SJCRH30 (cell line): ENCODE measurements around the gene FAM171A1. TPM values are rescaled to one million over a fixed set of nuclear protein-coding genes. Genes with fewer than 3 reads are reported as not detected.
A peak's percentile ranks its signal among the peaks of the same experiment; 100 is the strongest.

Experiments
- DNase-seq, 2 experiments: peaks; one replicate each; pipeline ENCODE4 v3.0.0-alpha.2; 2015 to 2020
- H3K27ac ChIP-seq: fragments of 250-450 bp; sonication (Bioruptor Pico); 2 replicates; pipeline ENCODE4 v1.5.1; 2020; ENCODE audit warnings: mild to moderate bottlenecking, moderate library complexity
- H3K27me3 ChIP-seq: fragments of 250-450 bp; sonication (Bioruptor Pico); 2 replicates; pipeline ENCODE4 v1.5.1; 2020; ENCODE audit warnings: mild to moderate bottlenecking, moderate library complexity
- H3K36me3 ChIP-seq: fragments of 250-450 bp; sonication (Bioruptor Pico); 2 replicates; pipeline ENCODE4 v1.5.1; 2020; ENCODE audit warnings: mild to moderate bottlenecking, moderate library complexity
- H3K4me1 ChIP-seq: fragments of 250-450 bp; sonication (Bioruptor Pico); 2 replicates; pipeline ENCODE4 v1.5.1; 2020; ENCODE audit warnings: mild to moderate bottlenecking, moderate library complexity
- H3K4me3 ChIP-seq: fragments of 250-450 bp; sonication (Bioruptor Pico); 2 replicates; pipeline ENCODE4 v1.5.1; 2020; ENCODE audit warnings: mild to moderate bottlenecking, moderate library complexity
- H3K9me3 ChIP-seq: fragments of 250-450 bp; sonication (Bioruptor Pico); replicated peaks from 2 replicates; pipeline ENCODE4 v1.5.1; 2020; ENCODE audit warnings: mild to moderate bottlenecking, moderate library complexity
- total RNA-seq: library from RNA; depleted of rRNA; stranded (reverse); fragments of >200 nt; shearing (Covaris generic); gene quantifications from 2 replicates; pipeline ENCODE4 v1.2.3, GENCODE V29; 2014

The FAM171A1 gene
- total RNA-seq, 1 experiment from 2014 or later, result 22.3 TPM

GRCh38 chr10:15387021-15387420 is 15.9 kb upstream of the FAM171A1 start:
- Histone ChIP-seq H3K27ac (no peak overlapping the region), H3K9me3 (no peaks in the 10 kb centered on the region), H3K36me3 (no peaks in the 10 kb centered on the region), H3K27me3 (no peaks in the 10 kb centered on the region), H3K4me1 (0 out of 2 replicates have a peak, but pooled peaks cover 3% of the 10 kb centered on the region), H3K4me3 (no peak overlapping the region)
- peak in 1 of 2 experiments; percentile 34 for DNase-seq

- Histone ChIP-seq H3K9me3 (no peaks in the 10 kb centered on the region), H3K36me3 (no peaks in the 10 kb centered on the region), H3K4me1 (0 out of 2 replicates have a peak, but pooled peaks cover 3% of the 10 kb centered on the region), H3K27me3 (no peaks in the 10 kb centered on the region), H3K4me3 (peak overlapping the region; percentile 23), H3K27ac (no peak overlapping the region)
- peak in 1 of 2 experiments; percentile 28 for DNase-seq
Measured at GRCh38 chr10:15385552-15386455, 14.7 kb upstream of the FAM171A1 start.

DNA sequence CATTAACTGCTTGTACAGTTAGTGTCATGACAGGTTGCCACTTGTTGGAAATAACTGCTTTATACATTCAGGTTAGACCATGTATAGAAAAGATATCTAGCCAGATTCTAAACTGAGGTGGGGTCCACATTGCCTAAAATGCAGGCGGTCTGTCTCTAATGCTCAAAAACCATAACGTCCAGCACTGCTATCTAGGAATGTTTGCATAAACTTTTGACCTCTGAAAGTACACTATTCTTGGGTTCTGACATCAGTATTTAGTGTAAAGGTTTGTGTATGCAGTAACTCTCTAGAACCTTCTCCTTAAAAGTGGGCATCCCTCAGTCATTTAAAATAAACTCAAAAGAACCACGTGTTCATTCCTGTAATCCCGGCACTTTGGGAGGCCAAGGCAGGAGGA is 10.3 kb upstream of the FAM171A1 start:
- Histone ChIP-seq H3K27me3 (no peaks in the 10 kb centered on the region), H3K4me3 (no peak overlapping the region), H3K4me1 (0 out of 2 replicates have a peak, but pooled peaks cover 3% of the 10 kb centered on the region), H3K27ac (no peak overlapping the region), H3K9me3 (no peaks in the 10 kb centered on the region), H3K36me3 (no peaks in the 10 kb centered on the region)
- no peak for DNase-seq

GRCh38 chr10:15379078-15379477 is 8.0 kb upstream of the FAM171A1 start:
- Histone ChIP-seq H3K27me3 (no peaks in the 10 kb centered on the region), H3K9me3 (no peaks in the 10 kb centered on the region), H3K36me3 (no peaks in the 10 kb centered on the region), H3K27ac (no peak overlapping the region), H3K4me1 (no peaks in the 10 kb centered on the region), H3K4me3 (no peak overlapping the region)
- DNase-seq, result no peak

GRCh38 chr10:15378569-15378968 is 7.5 kb upstream of the FAM171A1 start:
- Histone ChIP-seq H3K4me3 (no peak overlapping the region), H3K27me3 (no peaks in the 10 kb centered on the region), H3K9me3 (no peaks in the 10 kb centered on the region), H3K36me3 (no peaks in the 10 kb centered on the region), H3K27ac (no peak overlapping the region), H3K4me1 (no peaks in the 10 kb centered on the region)
- no peak for DNase-seq

- no peak overlapping the region for H3K27ac ChIP-seq
Measured at GRCh38 chr10:15374566-15374965, 3.5 kb upstream of the FAM171A1 start.

GRCh38 chr10:15374156-15374555 is 3.1 kb upstream of the FAM171A1 start:
- no peaks in the 10 kb centered on the region for H3K9me3 ChIP-seq
- no peaks in the 10 kb centered on the region for H3K36me3 ChIP-seq
- no peaks in the 10 kb centered on the region for H3K27me3 ChIP-seq
- no peak for DNase-seq
- H3K27ac ChIP-seq, result no peak overlapping the region
- no peak overlapping the region for H3K4me3 ChIP-seq
- H3K4me1 ChIP-seq, result no peaks in the 10 kb centered on the region

More at GRCh38 chr10:15374566-15374965, 3.5 kb upstream of the FAM171A1 start:
- no peaks in the 10 kb centered on the region for H3K27me3 ChIP-seq
- DNase-seq, result no peak
- H3K9me3 ChIP-seq, result no peaks in the 10 kb centered on the region
- H3K4me1 ChIP-seq, result no peaks in the 10 kb centered on the region
- no peak overlapping the region for H3K4me3 ChIP-seq
- no peaks in the 10 kb centered on the region for H3K36me3 ChIP-seq

- Histone ChIP-seq H3K9me3 (no peaks in the 10 kb centered on the region), H3K27ac (no peak overlapping the region)
Measured at GRCh38 chr10:15373199-15373598, 2.1 kb upstream of the FAM171A1 start.

DNA sequence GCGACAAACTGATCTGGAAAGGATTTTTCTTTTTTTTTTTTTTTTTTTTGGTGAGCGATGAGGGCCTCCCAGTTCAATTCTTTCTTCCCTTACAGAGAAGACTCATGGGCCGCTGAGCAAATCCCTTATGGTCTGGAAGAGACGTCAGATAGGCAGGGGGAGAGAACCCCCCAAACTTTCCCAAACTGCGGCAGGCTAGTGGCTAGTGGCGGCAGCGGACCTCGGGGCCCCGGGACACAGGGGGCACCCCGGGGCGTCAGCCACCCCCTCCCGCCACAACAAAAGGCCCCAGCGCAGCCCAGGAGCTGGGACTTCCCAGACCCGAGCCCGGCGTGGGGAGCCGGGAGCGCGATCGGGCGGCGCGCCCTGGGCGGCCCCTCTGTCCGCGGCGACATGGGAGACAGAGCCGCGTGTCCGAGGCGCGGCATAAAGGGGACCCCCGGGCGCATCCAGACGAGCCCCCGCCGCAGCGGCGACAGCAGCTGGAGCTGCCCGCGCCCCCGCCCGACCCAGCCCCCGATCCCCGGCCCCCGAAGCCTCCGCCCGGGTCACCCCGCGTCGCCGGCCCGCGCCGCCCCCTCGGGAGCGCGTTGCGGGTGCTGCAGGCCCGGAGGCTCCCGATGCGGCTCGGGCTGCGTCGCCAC is 755 bp downstream of the FAM171A1 start:
- Histone ChIP-seq H3K9me3 (no peaks in the 10 kb centered on the region), H3K27ac (peak overlapping the region; percentile 62; the same call in 1 of the 2 replicates), H3K36me3 (no peaks in the 10 kb centered on the region), H3K4me3 (peak overlapping the region; percentile 97), H3K27me3 (no peaks in the 10 kb centered on the region), H3K4me1 (no peaks in the 10 kb centered on the region)
- peak; percentile 29 to 39 for DNase-seq

More at GRCh38 chr10:15373199-15373598, 2.1 kb upstream of the FAM171A1 start:
- Histone ChIP-seq H3K27me3 (no peaks in the 10 kb centered on the region), H3K36me3 (no peaks in the 10 kb centered on the region), H3K4me1 (no peaks in the 10 kb centered on the region), H3K4me3 (no peak overlapping the region)
- no peak for DNase-seq

GRCh38 chr10:15369256-15370211 is 1.6 kb downstream of the FAM171A1 start:
- DNase-seq, result peak; percentile 28 to 41
- peak overlapping the region; percentile 97 for H3K4me3 ChIP-seq
- H3K36me3 ChIP-seq, result no peaks in the 10 kb centered on the region
- H3K27me3 ChIP-seq, result no peaks in the 10 kb centered on the region
- peak overlapping the region; percentile 62; the same call in 1 of the 2 replicates for H3K27ac ChIP-seq
- no peaks in the 10 kb centered on the region for H3K4me1 ChIP-seq
- no peaks in the 10 kb centered on the region for H3K9me3 ChIP-seq

DNA sequence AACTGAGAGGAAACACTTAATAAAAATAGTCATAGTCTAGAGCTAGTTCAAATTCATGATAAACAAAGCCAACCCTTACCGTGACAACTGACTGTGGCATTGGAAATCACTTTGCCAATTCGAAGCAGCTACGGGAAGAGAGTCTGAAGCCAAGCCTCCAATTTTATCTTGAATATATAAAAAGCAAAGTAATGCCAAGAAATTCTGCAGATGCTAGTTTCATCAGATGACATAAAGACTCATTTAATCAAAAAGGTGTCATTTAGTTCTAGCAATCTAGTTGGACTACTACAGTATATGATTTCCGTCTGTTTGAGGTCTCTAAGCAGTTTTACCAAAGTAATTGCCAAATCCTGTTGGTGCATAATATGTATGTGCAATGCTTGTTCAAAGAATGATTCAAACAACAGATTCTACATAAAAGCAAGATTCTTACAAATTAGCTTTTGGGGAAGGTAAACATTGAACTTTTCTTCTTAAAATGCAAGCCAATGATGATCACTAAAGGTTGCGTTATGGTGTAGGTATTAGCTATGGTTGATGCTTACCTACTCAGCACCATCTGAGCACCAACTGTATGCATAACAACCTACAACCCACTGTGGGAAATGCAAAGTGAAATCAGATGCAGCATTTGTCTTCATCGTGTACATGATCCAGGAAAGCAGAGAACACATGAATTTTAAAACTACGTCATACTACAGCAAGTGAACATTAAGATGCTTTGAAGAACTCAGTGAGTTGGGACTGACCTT is 2.8 kb downstream of the FAM171A1 start:
- Histone ChIP-seq H3K27me3 (no peaks in the 10 kb centered on the region), H3K27ac (no peak overlapping the region), H3K9me3 (no peaks in the 10 kb centered on the region), H3K4me1 (no peaks in the 10 kb centered on the region), H3K36me3 (no peaks in the 10 kb centered on the region), H3K4me3 (no peak overlapping the region)
- DNase-seq, result no peak

DNA sequence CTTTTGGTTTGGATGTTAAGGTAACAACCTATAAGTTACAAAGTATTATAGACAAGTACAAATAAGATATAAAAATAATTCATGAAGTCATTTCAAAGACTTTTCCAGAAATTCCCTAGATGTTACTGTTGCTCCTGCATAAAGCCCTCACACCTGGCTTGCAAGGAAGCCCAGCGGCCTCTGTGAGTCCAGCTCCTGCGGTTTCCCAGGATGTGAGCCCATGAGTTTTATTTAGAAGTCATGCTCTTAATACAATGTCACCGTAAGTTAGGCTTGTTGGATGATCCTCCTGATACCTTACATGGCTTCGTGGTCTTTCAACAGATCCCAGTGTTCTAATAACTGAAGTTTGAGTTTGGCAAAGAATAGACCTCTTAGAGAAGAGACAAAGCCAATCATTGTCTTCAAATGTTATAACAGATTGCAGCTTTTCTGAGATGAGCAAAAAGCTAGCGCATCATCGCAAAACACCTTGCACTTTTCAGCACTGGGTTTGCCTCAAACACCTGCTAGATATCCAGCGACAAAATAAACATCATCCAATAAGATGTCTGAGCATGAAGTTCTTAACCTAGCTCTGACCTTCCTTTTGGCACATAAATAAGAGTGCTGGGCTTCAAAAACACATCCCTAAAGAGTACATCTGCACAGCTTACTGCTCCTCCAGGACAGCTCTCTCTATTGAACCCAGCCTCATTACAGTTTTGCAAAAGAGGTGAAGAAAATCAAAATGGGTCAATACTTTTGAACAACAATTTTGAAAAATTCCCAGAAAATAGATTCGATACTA is 3.6 kb downstream of the FAM171A1 start:
- Histone ChIP-seq H3K4me1 (no peaks in the 10 kb centered on the region), H3K9me3 (no peaks in the 10 kb centered on the region), H3K4me3 (no peak overlapping the region), H3K36me3 (no peaks in the 10 kb centered on the region), H3K27me3 (no peaks in the 10 kb centered on the region), H3K27ac (no peak overlapping the region)
- no peak for DNase-seq

- Histone ChIP-seq H3K36me3 (no peaks in the 10 kb centered on the region), H3K9me3 (no peaks in the 10 kb centered on the region), H3K27ac (no peak overlapping the region), H3K4me1 (no peaks in the 10 kb centered on the region), H3K27me3 (no peaks in the 10 kb centered on the region), H3K4me3 (no peak overlapping the region)
- no peak for DNase-seq
Measured at GRCh38 chr10:15365692-15366091, 5.4 kb downstream of the FAM171A1 start.
